ENCODE measurements around the gene TMUB2. TPM values are rescaled to one million over a fixed set of nuclear protein-coding genes. Genes with fewer than 3 reads are reported as not detected.
"Not testable (repeated sequence)": the region's sequence is repeated elsewhere in the genome, so short reads cannot be mapped to it uniquely, and the experiment has no call there.

TMUB2 gene
- total RNA-seq, 1 experiment from 2014 or later = 19.1 TPM

DNA sequence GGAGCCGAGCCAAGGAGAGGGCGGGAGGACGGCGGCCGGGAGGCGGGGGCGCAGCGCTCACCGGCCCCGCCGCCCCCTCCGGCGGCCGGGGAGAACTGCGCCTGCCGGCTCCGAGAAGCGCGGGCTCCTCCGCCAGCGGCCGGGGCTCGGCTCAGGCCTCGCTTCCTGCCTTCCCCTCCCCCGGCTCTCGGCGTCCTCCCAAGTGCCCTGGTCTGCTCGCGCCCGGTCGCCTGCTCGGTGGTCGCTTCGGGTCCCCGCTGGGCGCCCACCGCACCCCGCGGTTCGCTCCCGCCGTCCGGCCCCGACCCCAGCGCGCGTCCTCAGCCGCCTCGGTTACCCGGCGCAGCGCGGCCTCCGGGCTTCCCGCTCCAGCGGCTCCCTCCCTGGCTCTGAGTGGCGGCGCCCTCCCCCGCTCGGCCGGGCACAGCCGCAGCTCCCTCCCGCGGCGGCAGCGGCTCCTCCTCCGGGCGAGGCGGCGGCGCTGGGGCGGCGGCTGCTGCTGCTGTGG lies 32.4 kb downstream of the TMUB2 start:
- no peak for DNase-seq (ENCODE audit: low spot score)

DNA sequence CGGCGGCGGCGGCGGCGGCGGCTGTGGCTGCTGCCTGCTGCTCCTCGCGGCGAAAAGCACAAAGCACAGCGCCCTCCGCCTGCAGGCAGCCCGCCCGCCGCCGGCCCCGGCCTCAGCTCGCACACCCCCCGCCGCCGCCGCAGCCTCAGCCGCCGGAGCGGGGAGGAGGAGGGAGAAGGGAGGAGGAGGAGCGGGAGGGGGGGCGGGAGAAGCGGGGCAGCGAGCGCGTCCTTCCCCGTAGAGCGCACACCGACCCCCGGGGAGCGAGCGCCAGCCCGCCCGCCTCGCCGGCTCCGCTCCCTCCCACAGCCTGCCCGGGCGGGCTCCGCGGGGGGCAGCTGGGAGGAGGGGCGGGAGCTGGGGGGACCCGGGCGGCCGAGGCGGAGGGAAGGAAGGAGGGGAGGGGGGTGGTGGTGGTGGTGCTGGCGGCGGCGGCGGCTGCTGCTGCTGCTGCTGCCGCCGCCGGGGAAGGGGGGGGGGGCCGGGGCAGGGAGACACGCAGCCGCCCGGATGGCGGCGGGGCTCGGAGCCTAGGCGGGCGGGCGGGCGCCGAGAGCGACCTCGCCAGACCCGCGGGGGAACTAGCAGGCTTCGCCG lies 32.9 kb downstream of the TMUB2 start, which contains the start of gene UBTF:
Gene UBTF (minus strand): TSS at position 60 of the 597 bp plus-strand sequence. CDS start 1,446 bp downstream, outside the sequence.
- no peak for DNase-seq (ENCODE audit: low spot score)

DNA sequence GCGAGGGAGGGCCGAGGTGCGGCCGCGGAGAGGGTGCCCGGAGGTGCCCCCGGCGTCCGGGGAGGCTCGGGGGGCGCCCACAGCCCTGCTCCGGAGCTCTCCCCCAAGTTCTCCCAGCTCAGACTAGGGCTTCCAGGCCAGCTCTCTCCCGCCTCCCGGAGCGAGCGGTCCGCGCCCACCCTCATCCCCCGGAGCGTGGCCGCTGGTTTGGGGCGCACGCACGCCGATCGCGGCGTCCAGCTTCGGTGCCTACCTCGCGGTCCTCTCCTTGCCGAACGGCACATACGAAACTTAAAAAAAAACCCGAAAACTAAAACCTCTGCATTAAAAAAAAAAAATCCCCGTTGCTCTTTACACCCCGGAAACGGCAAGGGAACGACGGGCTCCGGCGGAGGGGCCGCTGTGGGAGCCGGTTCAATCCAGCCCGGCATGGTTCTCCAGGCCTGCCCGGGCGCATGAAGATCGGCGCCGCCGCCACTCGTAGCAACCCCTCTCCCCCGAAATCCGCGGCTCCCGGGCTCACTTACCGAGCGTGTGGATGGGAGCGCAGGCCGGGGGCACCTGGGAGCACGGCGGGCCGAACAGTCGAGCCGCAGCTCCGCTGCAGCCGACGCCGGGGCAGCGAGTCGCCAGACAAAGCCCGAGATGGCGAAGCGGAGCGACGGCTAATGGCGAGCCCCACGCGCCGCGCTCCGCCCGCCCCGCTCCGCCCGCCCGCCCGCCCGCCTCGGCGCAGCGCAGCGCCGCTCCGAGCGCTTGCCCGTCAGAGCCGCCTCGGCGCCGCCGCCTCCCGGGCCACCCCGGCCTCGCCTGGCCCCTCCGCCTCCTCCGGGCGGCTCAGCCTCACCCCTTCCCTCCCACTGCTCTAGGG lies 33.7 kb downstream of the TMUB2 start:
- DNase-seq (ENCODE audit: low spot score) = no peak

DNA sequence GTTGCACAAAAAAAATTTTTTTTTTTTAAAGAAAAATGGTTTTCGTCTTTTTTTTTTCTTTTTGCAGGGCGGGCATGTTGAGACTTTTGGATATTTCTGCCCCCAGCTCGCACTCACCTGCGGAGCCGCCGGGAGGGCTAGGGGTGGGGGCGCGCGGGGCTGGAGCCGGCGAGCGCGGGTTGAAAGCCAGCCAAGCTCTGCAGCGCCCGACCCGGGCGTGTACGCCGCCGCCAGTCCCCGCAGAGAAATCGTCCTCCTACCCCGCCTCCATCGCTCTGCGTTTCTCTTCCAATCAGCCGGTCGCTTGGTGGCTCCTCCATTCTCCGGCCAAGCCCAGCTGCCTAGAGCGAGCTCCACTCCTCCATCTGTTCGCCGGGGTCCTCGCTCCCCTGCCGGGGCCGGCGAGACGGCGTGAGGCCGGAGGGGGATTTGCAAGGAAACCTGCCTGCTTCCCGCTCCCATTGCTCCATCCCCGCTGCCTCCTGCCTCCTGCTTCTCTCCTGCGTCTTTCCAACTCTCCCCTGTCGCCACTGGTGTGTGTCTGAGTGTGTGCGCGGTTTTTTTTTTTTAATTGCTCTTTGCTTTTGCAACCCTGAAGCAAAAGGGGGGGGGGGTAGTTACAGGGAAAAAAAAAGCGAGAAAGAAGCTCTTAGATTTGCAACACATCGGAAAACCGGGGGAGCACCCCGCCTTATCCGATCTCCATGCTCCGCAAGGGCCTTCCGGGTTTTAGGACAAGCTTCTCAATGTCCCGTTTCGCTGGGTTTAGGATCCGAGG lies 34.5 kb downstream of the TMUB2 start:
- DNase-seq (ENCODE audit: low spot score) = peak; percentile 47

DNA sequence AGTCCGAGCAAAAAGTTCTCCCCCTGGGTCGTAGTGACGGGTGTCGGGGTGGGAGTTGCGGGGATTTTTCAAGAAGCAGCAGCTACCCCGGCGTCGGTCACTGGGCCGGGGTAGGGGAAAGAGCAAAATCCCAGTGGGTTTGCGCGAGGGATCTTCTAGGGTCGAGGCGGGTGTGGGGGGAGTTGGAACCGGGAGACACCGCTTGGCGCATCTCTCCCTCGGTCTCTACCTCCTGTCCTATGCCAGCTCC lies 35.0 kb downstream of the TMUB2 start:
- no peak for DNase-seq (ENCODE audit: low spot score)

DNA sequence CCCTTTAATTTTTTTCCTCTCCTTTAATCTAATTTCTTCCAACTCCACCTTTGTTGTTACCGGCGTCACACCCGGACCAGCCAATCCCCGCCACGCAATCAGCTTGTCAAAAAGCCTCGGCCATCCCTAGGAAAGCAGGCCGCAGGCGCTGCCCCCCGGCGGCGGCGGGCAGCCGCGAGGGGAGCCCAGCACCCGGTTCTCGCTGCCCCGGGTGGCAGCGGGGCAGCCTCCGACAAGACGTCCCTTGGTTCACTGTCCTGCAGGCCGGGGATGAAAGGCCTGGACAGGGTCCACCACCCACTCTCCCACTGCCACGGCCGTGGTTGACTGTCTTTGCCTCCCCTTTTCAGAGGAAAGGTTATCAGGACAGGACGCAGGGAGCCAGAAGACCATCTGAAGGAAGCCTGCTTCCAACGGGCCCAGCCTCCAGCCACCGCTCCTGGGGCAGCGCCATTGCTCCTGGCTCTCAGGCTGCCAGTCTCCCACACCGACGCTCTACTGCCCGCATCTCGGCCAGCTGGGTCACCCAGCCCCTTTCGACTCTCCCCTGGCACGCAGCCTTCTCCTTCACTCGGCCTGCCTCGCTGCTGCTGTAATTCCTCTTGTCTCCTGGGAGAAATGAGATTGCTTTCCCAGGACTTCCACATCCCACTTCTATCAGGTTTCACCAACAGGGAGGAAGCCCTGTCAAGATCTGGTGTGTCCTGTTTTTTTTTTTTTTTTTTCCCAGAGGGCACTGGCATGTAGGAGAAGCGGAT lies 35.5 kb downstream of the TMUB2 start:
- DNase-seq (ENCODE audit: low spot score) = no peak

DNA sequence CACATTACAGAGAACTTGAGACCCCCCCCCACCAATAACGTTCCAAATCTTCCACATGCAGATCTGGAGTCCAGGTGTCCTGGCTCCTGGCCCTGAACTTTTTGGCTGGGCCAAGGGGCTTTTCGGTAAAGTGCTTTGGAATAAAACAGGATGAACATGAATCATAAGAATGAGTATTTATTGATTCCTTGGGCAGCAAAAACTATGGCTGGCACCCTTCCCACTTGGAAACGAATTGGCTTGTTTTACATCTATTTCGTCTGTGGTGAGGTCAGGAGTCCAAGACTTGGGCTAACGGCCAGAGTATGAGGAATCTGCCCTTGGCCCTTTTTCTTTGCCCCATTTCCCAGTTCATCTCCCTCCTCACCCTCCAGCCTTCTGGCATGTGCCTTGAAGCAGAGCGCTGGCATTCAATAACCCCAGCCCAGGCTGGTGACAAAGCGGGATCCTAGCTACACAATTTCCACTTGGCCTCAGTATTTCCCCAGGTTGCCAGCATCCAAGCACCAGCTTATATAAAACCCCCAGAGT lies 36.8 kb downstream of the TMUB2 start:
- no peak for DNase-seq (ENCODE audit: low spot score)

DNA sequence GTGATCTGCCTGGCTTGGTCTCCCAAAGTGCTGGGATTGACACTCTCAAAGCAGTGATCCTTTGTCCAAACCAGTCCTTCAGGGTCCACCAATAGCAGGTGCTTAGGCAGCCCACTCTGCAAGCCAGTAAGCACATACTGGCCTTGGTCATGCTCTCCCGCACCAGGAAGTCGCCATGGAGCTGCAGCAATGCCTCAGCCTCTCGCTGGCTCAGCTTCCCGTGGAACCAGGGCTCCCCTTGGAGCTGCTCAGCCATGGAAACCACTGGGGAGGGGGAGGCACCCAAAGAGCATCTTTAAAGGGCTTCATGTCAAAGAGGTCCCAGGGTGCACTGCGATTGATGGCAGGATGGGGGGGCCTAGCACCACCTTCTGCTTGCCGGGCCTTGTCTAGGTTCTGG lies 42.3 kb downstream of the TMUB2 start:
- DNase-seq (ENCODE audit: low spot score) = no peak

DNA sequence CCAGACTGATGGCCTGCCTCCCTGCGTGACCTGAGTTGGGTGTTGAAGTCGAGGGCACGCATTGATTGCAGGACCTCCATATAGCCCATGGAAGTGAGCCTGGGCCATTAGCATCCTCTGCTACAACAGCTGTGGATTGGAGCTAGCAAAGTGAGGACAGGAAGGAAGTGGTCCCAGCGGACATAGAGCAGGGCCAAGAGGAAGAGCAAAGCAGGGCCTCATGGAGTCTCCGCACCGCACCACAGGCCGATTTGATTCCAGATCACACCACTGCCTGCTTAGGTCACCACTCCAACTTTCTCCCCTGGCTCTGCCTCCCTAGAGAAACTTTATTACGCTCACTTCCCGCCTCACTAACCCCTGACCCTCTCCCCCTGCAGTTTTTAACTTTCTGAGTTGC lies 43.4 kb downstream of the TMUB2 start:
- no peak for DNase-seq (ENCODE audit: low spot score)

DNA sequence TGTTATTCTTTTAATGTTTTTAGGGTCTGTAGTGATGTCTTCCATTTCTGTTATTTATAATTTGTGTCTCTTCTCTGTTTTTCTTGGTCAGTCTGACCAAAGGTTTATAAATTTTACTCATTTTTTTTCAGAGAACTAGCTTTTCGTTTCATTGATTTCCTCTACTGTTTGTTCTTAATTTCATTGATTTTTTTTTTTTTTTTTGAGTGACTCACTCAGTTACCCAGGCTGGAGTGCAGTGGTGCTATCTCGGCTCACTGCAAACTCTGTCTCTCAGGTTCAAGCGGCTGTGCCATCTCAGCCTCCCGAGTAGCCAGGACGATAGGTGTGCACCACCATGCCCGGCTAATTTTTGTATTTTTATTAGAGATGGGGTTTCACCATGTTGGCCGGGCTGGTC lies 45.3 kb downstream of the TMUB2 start:
- DNase-seq (ENCODE audit: low spot score) = no peak

DNA sequence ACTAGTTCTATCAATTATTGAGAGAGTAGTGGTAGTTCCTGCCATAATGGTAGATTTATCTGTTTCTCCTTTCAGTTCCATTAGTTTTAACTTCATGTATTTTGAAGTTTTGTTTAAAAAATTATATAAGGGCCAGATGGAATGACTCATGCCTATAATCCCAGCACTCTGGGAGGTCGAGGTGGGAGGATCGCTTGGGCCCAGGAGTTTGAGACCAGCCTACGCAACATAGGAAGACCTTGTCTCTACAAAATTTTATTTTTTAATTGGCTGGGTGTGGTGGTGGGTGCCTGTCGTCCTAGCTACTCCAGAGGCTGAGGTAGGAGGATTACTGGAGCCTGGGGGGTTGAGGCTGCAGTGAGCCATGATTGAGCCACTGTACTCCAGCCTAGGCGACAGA lies 46.8 kb downstream of the TMUB2 start:
- no peak for DNase-seq (ENCODE audit: low spot score)

DNA sequence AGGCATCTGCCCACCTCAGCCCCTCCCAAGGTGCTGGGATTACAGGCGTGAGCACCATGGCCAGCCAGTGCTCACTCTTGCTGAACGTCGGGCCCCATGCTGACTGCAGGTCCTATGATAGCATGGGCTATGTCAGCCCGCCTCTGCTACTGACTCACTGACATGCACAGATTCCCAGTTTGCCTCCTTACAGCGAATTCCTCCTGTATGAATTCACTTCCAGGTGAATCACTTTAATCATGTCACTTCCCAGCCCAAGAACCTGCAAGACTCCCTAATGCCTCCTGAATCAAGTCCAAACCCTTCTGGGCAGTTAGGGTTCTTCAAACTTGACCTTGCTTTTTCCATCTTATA lies 48.8 kb downstream of the TMUB2 start:
- DNase-seq (ENCODE audit: low spot score) = no peak

DNA sequence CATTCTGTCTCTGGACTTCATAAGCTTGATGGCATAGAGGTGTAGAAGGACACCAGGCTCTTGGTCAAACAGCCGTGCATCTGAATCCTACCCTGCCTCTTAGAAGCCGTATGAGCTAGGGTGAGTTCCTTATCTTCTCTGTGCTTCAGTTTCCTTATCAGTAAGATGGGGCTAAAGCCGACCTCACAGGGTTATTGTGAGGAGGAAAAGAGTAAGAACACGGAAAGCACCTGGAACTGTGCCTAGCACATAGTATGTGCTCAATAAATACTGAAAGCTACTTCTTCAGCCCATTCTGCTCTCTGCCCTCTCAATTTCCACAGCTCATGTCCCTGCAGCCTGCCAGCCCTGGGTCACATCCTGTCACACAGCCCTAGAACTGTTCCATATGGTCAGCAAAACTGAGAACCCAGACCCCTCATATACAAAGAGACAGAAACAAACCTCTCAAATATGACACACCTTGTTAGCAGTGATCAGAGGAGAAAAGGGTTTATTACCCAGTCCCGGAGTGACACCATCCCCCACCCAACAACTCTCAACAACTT lies 49.7 kb downstream of the TMUB2 start:
- no peak for DNase-seq (ENCODE audit: low spot score)

DNA sequence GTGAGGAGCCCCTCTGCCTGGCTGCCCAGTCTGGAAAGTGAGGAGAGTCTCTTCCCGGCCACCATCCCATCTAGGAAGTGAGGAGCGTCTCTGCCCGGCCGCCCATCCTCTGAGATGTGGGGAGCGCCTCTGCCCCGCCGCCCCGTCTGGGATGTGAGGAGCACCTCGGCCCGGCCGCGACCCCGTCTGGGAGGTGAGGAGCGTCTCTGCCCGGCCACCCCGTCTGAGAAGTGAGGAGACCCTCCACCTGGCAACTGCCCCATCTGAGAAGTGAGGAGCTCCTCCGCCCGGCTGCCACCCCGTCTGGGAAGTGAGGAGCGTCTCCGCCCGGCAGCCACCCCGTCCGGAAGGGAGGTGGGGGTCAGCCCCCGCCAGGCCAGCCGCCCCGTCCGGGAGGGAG lies 51.1 kb downstream of the TMUB2 start:
- DNase-seq (ENCODE audit: low spot score) = not testable (repeated sequence)

DNA sequence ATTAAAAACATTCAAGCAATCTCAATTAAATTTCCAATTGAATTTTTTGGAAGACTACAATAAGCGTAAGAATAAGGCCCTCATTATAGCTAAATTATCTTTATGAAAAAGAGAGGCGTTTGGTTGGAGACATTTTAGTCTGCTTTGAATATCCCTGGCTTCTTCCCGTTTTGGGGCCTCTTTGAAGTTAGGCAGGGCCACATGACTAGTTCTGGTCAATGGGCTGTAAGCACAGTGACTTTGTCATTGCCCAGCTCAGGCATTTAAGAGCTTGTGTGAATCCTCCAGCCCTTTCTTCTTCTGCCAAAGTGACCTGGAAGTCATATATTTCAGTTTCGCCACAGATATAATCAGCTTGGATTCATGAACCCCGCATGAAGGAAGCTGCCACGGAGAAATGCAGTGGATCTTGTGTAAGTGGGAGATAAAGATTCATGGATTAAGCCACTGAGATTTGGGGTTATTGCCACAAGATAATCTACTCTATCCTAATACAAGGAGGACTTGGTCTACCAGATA lies 54.4 kb downstream of the TMUB2 start:
- DNase-seq (ENCODE audit: low spot score) = no peak

Other genes with a start within 250 kb of the TMUB2 start
- not detected in 2 replicates for gene PPY, start 244.5 kb upstream of the TMUB2 start, total RNA-seq (2014; rRNA removed; shearing (Covaris generic))
- 0.17 TPM in 1 of 2 replicates, not detected in the other for gene PYY, start 233.0 kb upstream of the TMUB2 start, total RNA-seq (2014; rRNA removed; shearing (Covaris generic))
- gene NAGS, start 182.3 kb upstream of the TMUB2 start, total RNA-seq (2014; rRNA removed; shearing (Covaris generic)) = 1.0 and 3.1 TPM in 2 replicates
- 45.9 and 54.9 TPM in 2 replicates for gene TMEM101, start 172.0 kb upstream of the TMUB2 start, total RNA-seq (2014; rRNA removed; shearing (Covaris generic))
- 62.2 and 65.0 TPM in 2 replicates for gene LSM12, start 120.3 kb upstream of the TMUB2 start, total RNA-seq (2014; rRNA removed; shearing (Covaris generic))
- 51.0 and 71.2 TPM in 2 replicates for gene G6PC3, start 116.2 kb upstream of the TMUB2 start, total RNA-seq (2014; rRNA removed; shearing (Covaris generic))
- 13.7 and 16.8 TPM in 2 replicates for gene HDAC5, start 63.3 kb upstream of the TMUB2 start, total RNA-seq (2014; rRNA removed; shearing (Covaris generic))
- gene HROB, start 45.0 kb upstream of the TMUB2 start, total RNA-seq (2014; rRNA removed; shearing (Covaris generic)) = 4.0 and 7.0 TPM in 2 replicates
- not detected in 2 replicates for gene ASB16, start 16.3 kb upstream of the TMUB2 start, total RNA-seq (2014; rRNA removed; shearing (Covaris generic))
- gene ATXN7L3, start 12.9 kb downstream of the TMUB2 start, total RNA-seq (2014; rRNA removed; shearing (Covaris generic)) = 26.6 and 33.0 TPM in 2 replicates
- gene UBTF, start 32.7 kb downstream of the TMUB2 start, total RNA-seq (2014; rRNA removed; shearing (Covaris generic)) = 36.4 and 40.3 TPM in 2 replicates
- not detected in 2 replicates for gene SLC4A1, start 81.2 kb downstream of the TMUB2 start, total RNA-seq (2014; rRNA removed; shearing (Covaris generic))
- gene RUNDC3A, start 121.6 kb downstream of the TMUB2 start, total RNA-seq (2014; rRNA removed; shearing (Covaris generic)) = not detected in 2 replicates
- 90.3 and 108 TPM in 2 replicates for gene SLC25A39, start 137.9 kb downstream of the TMUB2 start, total RNA-seq (2014; rRNA removed; shearing (Covaris generic))
- 97.6 and 134 TPM in 2 replicates for gene GRN, start 158.3 kb downstream of the TMUB2 start, total RNA-seq (2014; rRNA removed; shearing (Covaris generic))
- gene FAM171A2, start 176.9 kb downstream of the TMUB2 start, total RNA-seq (2014; rRNA removed; shearing (Covaris generic)) = 3.4 and 6.5 TPM in 2 replicates
- 0.21 and 0.82 TPM in 2 replicates for gene ITGA2B, start 202.7 kb downstream of the TMUB2 start, total RNA-seq (2014; rRNA removed; shearing (Covaris generic))